Neutrophil (primary cell): Measurements from ENCODE around the gene MYO3B.

ENCODE experiments used
- H3K27ac ChIP-seq: fragments of 200-600 bp; sonication (generic); 2 replicates; pipeline ENCODE4 v1.5.1; 2016; ENCODE audit warnings: mild to moderate bottlenecking, moderate library complexity
- H3K27me3 ChIP-seq: fragments of 200-600 bp; sonication (generic); 2 replicates; pipeline ENCODE4 v1.6.0; 2016; ENCODE audit warnings: mild to moderate bottlenecking
- H3K36me3 ChIP-seq: fragments of 200-600 bp; sonication (generic); 2 replicates; pipeline ENCODE4 v1.5.1; 2017
- H3K4me1 ChIP-seq, 2 experiments: fragments of 200-600 bp in 1 of 2; sonication (generic) in 1 of 2; 1 replicate in 1 of 2; 2 replicates in 1 of 2; pipeline versions ENCODE4 v1.5.1 to v1.6.1; 2013 to 2016; ENCODE audit warnings: low read depth in 1 of 2, low read length in 1 of 2, mild to moderate bottlenecking in 1 of 2, moderate library complexity in 1 of 2; ENCODE audit not compliant: control insufficient read depth in 1 of 2, insufficient read depth in 1 of 2
- H3K4me3 ChIP-seq, 2 experiments: fragments of 200-600 bp in 1 of 2; sonication (generic) in 1 of 2; 1 replicate in 1 of 2; 2 replicates in 1 of 2; pipeline ENCODE4 v1.5.1; 2013 to 2016; ENCODE audit warnings: low read depth in 1 of 2, low read length in 1 of 2, mild to moderate bottlenecking in 1 of 2, moderate library complexity in 1 of 2
- H3K9me3 ChIP-seq: fragments of 200-600 bp; sonication (generic); 2 replicates; pipeline ENCODE4 v1.5.1; 2016
- TF ChIP-seq, protein P1 (sequence below): fragments of 200-600 bp; sonication (generic); IDR thresholded peaks from 2 replicates; pipeline ENCODE4 v1.5.1; 2016; ENCODE audit warnings: antibody characterized with exemption

The MYO3B gene

DNA sequence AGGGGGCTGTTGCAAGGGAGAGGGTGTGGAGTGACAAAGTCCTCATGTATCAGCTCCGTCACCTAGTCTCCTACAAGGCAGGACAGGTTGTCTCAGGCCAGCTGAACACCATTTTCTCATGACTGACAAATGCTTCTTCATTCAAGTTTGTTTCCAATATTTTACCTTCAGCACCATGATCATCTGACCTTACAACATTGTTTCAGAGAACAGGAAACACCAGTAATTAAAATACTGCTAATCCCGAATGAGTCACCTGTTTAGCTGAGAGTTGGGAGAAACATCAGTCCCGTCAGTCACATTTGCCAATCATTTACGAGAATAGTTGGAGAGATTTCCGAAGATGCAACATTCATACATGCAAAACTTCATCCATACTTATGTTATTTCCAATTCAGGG lies 511.5 kb downstream of the MYO3B start:
- H3K9me3 ChIP-seq = no peaks in the 10 kb centered on the region
- no peak overlapping the region for H3K27ac ChIP-seq
- H3K4me3 ChIP-seq = no peak overlapping the region
- no peaks in the 10 kb centered on the region for H3K36me3 ChIP-seq
- H3K27me3 ChIP-seq = peaks cover 12% of the 10 kb centered on the region
- TF ChIP-seq, protein P1, sequence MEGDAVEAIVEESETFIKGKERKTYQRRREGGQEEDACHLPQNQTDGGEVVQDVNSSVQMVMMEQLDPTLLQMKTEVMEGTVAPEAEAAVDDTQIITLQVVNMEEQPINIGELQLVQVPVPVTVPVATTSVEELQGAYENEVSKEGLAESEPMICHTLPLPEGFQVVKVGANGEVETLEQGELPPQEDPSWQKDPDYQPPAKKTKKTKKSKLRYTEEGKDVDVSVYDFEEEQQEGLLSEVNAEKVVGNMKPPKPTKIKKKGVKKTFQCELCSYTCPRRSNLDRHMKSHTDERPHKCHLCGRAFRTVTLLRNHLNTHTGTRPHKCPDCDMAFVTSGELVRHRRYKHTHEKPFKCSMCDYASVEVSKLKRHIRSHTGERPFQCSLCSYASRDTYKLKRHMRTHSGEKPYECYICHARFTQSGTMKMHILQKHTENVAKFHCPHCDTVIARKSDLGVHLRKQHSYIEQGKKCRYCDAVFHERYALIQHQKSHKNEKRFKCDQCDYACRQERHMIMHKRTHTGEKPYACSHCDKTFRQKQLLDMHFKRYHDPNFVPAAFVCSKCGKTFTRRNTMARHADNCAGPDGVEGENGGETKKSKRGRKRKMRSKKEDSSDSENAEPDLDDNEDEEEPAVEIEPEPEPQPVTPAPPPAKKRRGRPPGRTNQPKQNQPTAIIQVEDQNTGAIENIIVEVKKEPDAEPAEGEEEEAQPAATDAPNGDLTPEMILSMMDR = no peak
- no peaks in the 10 kb centered on the region for H3K4me1 ChIP-seq

DNA sequence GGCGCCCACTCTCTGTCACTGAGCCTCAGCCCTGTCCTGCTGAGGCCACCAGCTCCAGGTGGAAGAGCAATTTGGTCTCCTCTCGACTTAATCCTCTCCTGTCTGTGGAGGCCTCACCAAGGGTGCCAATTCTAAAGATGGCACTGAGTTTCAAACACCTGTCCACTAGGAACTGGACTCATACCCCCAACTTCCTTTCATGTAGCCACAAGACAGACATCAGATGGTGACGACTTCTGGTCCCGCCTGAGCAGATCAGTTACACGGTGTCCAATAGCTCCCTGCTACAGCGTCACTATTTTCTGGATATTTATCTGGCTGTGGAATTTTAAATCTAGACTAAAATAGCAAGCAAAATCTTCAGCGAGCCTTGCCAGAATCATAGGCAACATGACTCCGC lies 512.7 kb downstream of the MYO3B start:
- Histone ChIP-seq H3K36me3 (no peaks in the 10 kb centered on the region), H3K4me1 (no peaks in the 10 kb centered on the region), H3K9me3 (no peaks in the 10 kb centered on the region), H3K27ac (no peak overlapping the region), H3K4me3 (no peak overlapping the region), H3K27me3 (peaks cover 4% of the 10 kb centered on the region)
- TF ChIP-seq, protein P1 = no peak

DNA sequence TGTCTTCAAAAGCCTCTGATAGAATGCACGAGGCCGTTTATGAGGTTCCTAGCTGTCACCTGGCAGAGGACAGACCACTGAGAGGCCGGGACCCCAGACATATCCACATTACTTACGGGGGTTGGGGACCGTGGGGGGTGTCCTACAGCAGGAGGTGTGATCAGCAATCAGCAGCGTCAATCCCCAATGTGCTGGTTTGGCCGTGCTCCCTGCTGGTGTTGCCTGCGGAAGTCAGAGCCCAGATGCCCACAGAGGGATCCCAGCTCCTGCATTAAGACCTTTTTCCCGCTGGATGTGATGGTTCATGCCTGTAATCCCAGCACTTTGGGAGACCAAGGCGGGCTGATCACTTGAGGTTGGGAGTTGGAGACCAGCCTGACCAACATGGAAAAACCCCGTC lies 516.4 kb downstream of the MYO3B start:
- no peaks in the 10 kb centered on the region for H3K4me1 ChIP-seq
- H3K36me3 ChIP-seq = no peaks in the 10 kb centered on the region
- H3K9me3 ChIP-seq = no peaks in the 10 kb centered on the region
- TF ChIP-seq, protein P1 = no peak
- H3K27me3 ChIP-seq = peaks cover 17% of the 10 kb centered on the region
- H3K4me3 ChIP-seq = no peak overlapping the region
- H3K27ac ChIP-seq = no peak overlapping the region

DNA sequence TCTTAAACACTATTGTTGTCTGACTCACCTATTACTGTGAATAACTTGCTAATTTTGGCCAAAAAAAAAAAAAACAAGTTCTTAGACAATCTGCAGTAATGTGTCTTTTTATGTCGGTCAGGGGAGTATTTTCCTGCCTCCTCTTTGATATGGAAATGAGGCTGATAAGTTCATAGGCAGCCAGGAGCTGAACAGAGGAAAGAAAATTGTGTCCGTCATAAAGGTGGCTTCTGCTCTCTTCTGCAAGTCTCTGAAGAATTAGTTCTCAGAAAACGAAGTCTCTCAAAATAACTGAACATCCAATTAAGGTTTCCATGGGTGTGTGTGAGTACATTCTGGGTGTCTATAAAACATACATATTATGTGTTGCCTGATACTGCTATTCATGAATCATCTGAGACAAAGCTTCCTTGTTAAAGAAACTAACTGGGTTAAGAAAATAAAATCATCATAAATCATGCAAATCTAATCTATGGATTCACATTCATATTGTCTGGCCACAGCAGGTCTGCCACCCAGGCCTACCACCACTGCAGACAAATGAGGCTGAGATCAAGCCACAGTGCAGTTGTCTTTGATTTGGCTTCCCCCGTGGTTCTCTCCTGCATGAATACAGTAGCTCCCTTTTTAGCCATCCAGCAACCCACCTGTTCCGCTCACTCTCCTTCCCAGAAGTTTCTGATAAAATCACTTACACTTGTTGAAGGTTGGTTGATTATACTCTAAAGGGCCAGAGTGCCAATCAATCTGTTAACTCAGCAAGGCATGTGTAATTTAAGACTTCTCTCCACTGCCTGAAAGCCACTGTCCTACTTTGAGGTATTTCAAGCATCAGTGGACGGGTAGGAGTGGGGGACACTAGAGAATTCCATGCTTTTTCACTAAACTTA lies 517.8 kb downstream of the MYO3B start:
- no peak overlapping the region for H3K27ac ChIP-seq
- no peak overlapping the region for H3K4me3 ChIP-seq
- H3K9me3 ChIP-seq = no peaks in the 10 kb centered on the region
- H3K27me3 ChIP-seq = peaks cover 32% of the 10 kb centered on the region
- H3K36me3 ChIP-seq = no peaks in the 10 kb centered on the region
- TF ChIP-seq, protein P1 = no peak
- H3K4me1 ChIP-seq = no peaks in the 10 kb centered on the region

DNA sequence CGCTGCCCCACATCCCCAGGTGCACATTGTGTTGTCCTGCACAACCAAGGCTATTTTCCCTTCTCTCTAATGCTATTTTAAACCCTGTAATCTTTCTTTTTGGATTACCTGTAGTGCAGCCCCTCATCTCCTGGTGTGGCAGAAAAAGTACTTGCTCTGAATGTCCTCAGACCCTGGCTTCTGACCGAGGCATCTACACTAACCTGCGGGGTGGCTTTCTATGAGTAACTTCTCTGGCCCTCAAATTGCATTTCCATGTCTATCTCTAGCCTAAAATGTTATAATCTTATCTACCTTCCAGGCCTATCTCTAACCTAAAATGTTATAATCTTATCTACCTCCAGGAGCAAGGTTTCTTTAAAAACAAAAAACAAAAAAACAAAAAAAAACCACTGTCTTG lies 519.0 kb downstream of the MYO3B start:
- H3K27ac ChIP-seq = no peak overlapping the region
- no peaks in the 10 kb centered on the region for H3K4me1 ChIP-seq
- H3K9me3 ChIP-seq = no peaks in the 10 kb centered on the region
- no peak overlapping the region for H3K4me3 ChIP-seq
- H3K27me3 ChIP-seq = peaks cover 43% of the 10 kb centered on the region
- no peaks in the 10 kb centered on the region for H3K36me3 ChIP-seq
- TF ChIP-seq, protein P1 = no peak
